ENCODE measurements around the gene JAM3. TPM values are rescaled to one million over a fixed set of nuclear protein-coding genes. Genes with fewer than 3 reads are reported as not detected.
A peak's percentile ranks its signal among the peaks of the same experiment; 100 is the strongest.

Gene JAM3
- total and polyA plus RNA-seq, 9 donors, result 94.6 to 175 (median 135) TPM

DNA sequence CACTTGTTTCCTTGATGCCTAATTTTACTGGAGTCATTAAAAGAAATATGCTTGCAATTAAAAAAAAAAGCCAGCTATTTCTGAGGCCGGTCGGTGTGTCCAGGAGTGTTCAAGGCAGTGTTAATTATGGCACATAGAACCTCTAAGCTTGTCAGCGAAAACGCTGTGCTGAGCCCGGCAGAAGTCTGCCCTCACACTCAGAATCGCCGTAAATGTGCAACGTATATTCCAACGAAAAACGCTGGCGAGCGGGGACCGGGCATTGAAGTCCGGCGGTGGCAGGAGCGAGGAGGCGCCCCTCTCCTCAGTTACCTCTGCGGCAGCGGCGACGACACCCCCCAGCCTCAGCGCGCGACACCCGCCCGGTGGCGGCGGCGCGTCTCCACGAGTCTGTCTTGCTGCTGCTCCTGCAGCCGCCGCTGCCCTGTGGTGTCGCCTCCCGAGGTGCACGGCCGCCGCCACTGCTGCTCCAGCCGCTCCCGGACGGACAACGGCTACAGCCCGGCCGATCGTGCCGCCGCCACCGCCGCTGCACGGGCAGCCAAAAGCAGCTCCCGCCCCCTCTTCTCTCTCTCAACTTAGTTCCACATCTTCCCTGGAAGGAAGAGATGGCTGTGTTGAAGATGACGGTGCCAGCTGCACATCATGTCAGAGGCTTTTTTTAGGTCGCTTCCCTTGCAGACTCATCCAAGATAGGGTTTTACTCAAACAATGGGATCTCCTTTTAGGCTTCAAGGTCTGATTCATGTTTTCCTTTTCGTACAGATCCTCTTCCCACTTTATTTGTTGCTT is 56.0 kb downstream of the JAM3 start:
- H3K27me3 ChIP-seq (ENCODE audit: control insufficient read depth, insufficient read depth, low read length), result no peaks in the 10 kb centered on the region
- H3K9me3 ChIP-seq (replicated peaks; ENCODE audit: control insufficient read depth, low read depth, low read length), result no peaks in the 10 kb centered on the region
- peak overlapping the region; percentile 38 for H3K4me3 ChIP-seq (ENCODE audit: low read length)
- peak overlapping the region; percentile 79 for H3K27ac ChIP-seq (ENCODE audit: low read length)
- peaks cover 41% of the 10 kb centered on the region for H3K4me1 ChIP-seq (ENCODE audit: control insufficient read depth, insufficient read depth, low read length)
- DNase-seq, result peak; percentile 78
- WGBS (ENCODE audit: insufficient coverage), result 4% methylated on average over 43 of the region's 54 CpGs
- no peaks in the 10 kb centered on the region for H3K36me3 ChIP-seq (ENCODE audit: control insufficient read depth, insufficient read depth, low read length)

DNA sequence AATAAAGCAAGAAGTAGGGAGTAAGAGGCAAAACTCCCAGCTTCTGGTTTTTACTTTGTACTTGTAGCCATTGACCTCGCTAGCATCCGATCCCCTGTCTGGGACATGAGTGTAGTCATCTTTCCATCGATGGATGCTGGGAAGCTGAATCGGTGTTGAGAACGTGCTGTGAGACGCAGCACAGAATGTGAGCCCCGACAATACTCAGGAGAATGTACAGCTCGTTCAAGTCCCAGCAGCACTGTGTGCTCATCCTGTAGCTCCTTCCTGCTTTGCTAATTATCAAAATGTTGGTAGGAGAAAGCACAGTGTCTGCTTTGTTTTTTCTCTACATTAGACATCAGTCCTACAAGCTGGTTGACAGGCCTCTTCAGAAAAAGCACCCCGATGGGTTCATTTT is 56.6 kb downstream of the JAM3 start:
- Histone ChIP-seq H3K9me3 (replicated peaks; ENCODE audit: control insufficient read depth, low read depth, low read length) (peaks cover 1% of the 10 kb centered on the region), H3K27ac (ENCODE audit: low read length) (peak overlapping the region; percentile 79), H3K27me3 (ENCODE audit: control insufficient read depth, insufficient read depth, low read length) (no peaks in the 10 kb centered on the region), H3K4me1 (ENCODE audit: control insufficient read depth, insufficient read depth, low read length) (peaks cover 35% of the 10 kb centered on the region), H3K36me3 (ENCODE audit: control insufficient read depth, insufficient read depth, low read length) (no peaks in the 10 kb centered on the region), H3K4me3 (ENCODE audit: low read length) (peak overlapping the region; percentile 38)
- peak; percentile 45 for DNase-seq
- WGBS (ENCODE audit: insufficient coverage), result 22% methylated on average over 7 of the region's 9 CpGs

- Histone ChIP-seq H3K36me3 (ENCODE audit: control insufficient read depth, insufficient read depth, low read length) (peaks cover 3% of the 10 kb centered on the region), H3K9me3 (replicated peaks; ENCODE audit: control insufficient read depth, low read depth, low read length) (peaks cover 9% of the 10 kb centered on the region), H3K27ac (ENCODE audit: low read length) (peak overlapping the region; percentile 79), H3K4me3 (ENCODE audit: low read length) (no peak overlapping the region), H3K27me3 (ENCODE audit: control insufficient read depth, insufficient read depth, low read length) (no peaks in the 10 kb centered on the region), H3K4me1 (ENCODE audit: control insufficient read depth, insufficient read depth, low read length) (peaks cover 28% of the 10 kb centered on the region)
- no peak for DNase-seq
- WGBS (ENCODE audit: insufficient coverage), result no CpG with 5 or more reads among the region's 1 CpG
These were observed 57.4 kb downstream of the JAM3 start for GRCh38 chr11:134126217-134126822.

DNA sequence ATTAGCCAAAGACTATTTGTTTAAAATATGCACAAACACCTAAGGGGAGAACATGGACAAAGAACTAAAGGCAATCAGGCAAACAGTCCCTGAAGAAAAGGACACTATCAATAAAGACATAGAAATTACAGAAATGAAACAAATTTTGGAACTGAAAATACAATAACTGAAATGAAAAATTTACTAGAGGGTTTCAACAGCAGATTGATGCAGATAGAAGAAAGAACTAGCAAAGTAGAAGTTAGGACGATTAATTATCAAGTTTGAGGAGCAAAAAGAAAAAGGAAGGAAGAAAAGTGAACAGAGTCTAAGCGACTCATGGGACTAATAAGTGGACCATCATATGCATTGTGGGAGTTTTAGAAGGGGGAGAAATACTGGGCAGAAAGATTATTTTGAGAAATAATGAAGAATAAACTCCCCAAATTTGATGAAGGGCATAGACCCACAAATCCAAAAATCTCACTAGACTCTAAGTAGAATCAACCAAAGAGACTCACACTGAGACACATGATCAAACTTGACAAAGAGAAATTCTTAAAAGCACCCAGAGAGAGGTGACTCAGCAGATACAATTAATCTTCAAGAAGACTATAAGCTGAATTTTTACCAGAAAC is 62.9 kb downstream of the JAM3 start:
- Histone ChIP-seq H3K9me3 (replicated peaks; ENCODE audit: control insufficient read depth, low read depth, low read length) (peaks cover 37% of the 10 kb centered on the region), H3K4me1 (ENCODE audit: control insufficient read depth, insufficient read depth, low read length) (no peaks in the 10 kb centered on the region), H3K4me3 (ENCODE audit: low read length) (no peak overlapping the region), H3K27me3 (ENCODE audit: control insufficient read depth, insufficient read depth, low read length) (no peaks in the 10 kb centered on the region), H3K27ac (ENCODE audit: low read length) (no peak overlapping the region), H3K36me3 (ENCODE audit: control insufficient read depth, insufficient read depth, low read length) (peaks cover 7% of the 10 kb centered on the region)
- DNase-seq, result no peak
- WGBS (ENCODE audit: insufficient coverage), result 100% methylated on average over 1 of the region's 2 CpGs

DNA sequence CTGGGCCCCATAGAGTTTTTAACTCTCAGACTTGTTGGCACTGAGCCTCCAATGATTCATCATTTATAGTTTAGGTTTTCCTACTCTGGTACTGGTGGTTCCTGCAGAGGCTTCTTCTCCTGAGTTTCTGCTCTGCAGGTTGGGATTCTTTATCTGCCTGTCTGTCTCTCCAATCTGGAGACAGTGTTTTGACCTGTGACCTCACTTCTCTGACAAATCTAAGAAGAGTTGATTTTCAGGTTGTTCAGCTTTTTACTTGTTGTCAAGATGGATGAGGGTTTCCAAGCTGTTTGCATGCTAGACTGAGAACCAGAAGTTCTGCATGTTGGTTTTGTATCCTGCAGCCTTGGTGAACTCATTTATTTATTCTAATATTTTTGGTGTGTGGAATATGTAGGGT is 63.9 kb downstream of the JAM3 start:
- Histone ChIP-seq H3K36me3 (ENCODE audit: control insufficient read depth, insufficient read depth, low read length) (peaks cover 7% of the 10 kb centered on the region), H3K9me3 (replicated peaks; ENCODE audit: control insufficient read depth, low read depth, low read length) (peaks cover 37% of the 10 kb centered on the region), H3K4me1 (ENCODE audit: control insufficient read depth, insufficient read depth, low read length) (no peaks in the 10 kb centered on the region), H3K27me3 (ENCODE audit: control insufficient read depth, insufficient read depth, low read length) (no peaks in the 10 kb centered on the region), H3K4me3 (ENCODE audit: low read length) (no peak overlapping the region), H3K27ac (ENCODE audit: low read length) (no peak overlapping the region)
- DNase-seq, result no peak

DNA sequence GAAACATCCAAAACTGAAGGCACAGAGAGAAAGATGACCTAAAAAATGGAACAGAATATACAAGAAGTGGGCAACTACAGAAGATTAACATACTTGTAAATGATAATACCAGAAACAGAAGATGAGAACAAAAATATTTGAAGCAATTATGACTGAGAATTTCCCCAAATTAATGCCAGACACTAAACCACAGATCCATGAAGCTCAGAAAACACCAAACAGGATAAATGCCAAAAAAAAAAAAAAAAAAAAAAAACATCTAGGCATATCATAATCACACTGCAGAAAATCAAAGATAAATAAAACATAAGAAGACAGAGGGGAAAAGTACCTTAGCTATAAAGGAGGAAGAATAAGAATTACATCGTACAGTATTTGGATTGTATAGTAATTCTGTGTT is 65.3 kb downstream of the JAM3 start:
- H3K27ac ChIP-seq (ENCODE audit: low read length), result no peak overlapping the region
- no peak for DNase-seq
- peaks cover 37% of the 10 kb centered on the region for H3K9me3 ChIP-seq (replicated peaks; ENCODE audit: control insufficient read depth, low read depth, low read length)
- H3K36me3 ChIP-seq (ENCODE audit: control insufficient read depth, insufficient read depth, low read length), result peaks cover 7% of the 10 kb centered on the region
- WGBS (ENCODE audit: insufficient coverage), result no CpG with 5 or more reads among the region's 1 CpG
- H3K27me3 ChIP-seq (ENCODE audit: control insufficient read depth, insufficient read depth, low read length), result no peaks in the 10 kb centered on the region
- no peak overlapping the region for H3K4me3 ChIP-seq (ENCODE audit: low read length)
- peaks cover under 1% of the 10 kb centered on the region for H3K4me1 ChIP-seq (ENCODE audit: control insufficient read depth, insufficient read depth, low read length)

- H3K36me3 ChIP-seq (ENCODE audit: control insufficient read depth, insufficient read depth, low read length), result peaks cover 19% of the 10 kb centered on the region
- H3K4me1 ChIP-seq (ENCODE audit: control insufficient read depth, insufficient read depth, low read length), result peaks cover 6% of the 10 kb centered on the region
- H3K4me3 ChIP-seq (ENCODE audit: low read length), result no peak overlapping the region
- H3K9me3 ChIP-seq (replicated peaks; ENCODE audit: control insufficient read depth, low read depth, low read length), result peaks cover 9% of the 10 kb centered on the region
- no peak overlapping the region for H3K27ac ChIP-seq (ENCODE audit: low read length)
- no peak for DNase-seq
- H3K27me3 ChIP-seq (ENCODE audit: control insufficient read depth, insufficient read depth, low read length), result no peaks in the 10 kb centered on the region
- WGBS (ENCODE audit: insufficient coverage), result no CpG with 5 or more reads among the region's 9 CpGs
These were observed 69.5 kb downstream of the JAM3 start for GRCh38 chr11:134138376-134138775.

- peak overlapping the region; percentile 63 for H3K27ac ChIP-seq (ENCODE audit: low read length)
- DNase-seq, result no peak
- H3K9me3 ChIP-seq (replicated peaks; ENCODE audit: control insufficient read depth, low read depth, low read length), result peaks cover 2% of the 10 kb centered on the region
These were observed 70.5 kb downstream of the JAM3 start for GRCh38 chr11:134139303-134139872.

GRCh38 chr11:134139873-134140331 is 71.0 kb downstream of the JAM3 start:
- no peaks in the 10 kb centered on the region for H3K9me3 ChIP-seq (replicated peaks; ENCODE audit: control insufficient read depth, low read depth, low read length)
- H3K4me3 ChIP-seq (ENCODE audit: low read length), result no peak overlapping the region
- peaks cover 6% of the 10 kb centered on the region for H3K4me1 ChIP-seq (ENCODE audit: control insufficient read depth, insufficient read depth, low read length)
- H3K27me3 ChIP-seq (ENCODE audit: control insufficient read depth, insufficient read depth, low read length), result no peaks in the 10 kb centered on the region
- WGBS (ENCODE audit: insufficient coverage), result 49% methylated on average over 7 of the region's 10 CpGs
- peak overlapping the region; percentile 63 for H3K27ac ChIP-seq (ENCODE audit: low read length)
- H3K36me3 ChIP-seq (ENCODE audit: control insufficient read depth, insufficient read depth, low read length), result peaks cover 31% of the 10 kb centered on the region
- peak; percentile 93 for DNase-seq

More at GRCh38 chr11:134139303-134139872, 70.5 kb downstream of the JAM3 start:
- Histone ChIP-seq H3K27me3 (ENCODE audit: control insufficient read depth, insufficient read depth, low read length) (no peaks in the 10 kb centered on the region), H3K36me3 (ENCODE audit: control insufficient read depth, insufficient read depth, low read length) (peaks cover 26% of the 10 kb centered on the region), H3K4me3 (ENCODE audit: low read length) (no peak overlapping the region), H3K4me1 (ENCODE audit: control insufficient read depth, insufficient read depth, low read length) (peaks cover 6% of the 10 kb centered on the region)
- WGBS (ENCODE audit: insufficient coverage), result 50% methylated on average over 5 of the region's 12 CpGs

DNA sequence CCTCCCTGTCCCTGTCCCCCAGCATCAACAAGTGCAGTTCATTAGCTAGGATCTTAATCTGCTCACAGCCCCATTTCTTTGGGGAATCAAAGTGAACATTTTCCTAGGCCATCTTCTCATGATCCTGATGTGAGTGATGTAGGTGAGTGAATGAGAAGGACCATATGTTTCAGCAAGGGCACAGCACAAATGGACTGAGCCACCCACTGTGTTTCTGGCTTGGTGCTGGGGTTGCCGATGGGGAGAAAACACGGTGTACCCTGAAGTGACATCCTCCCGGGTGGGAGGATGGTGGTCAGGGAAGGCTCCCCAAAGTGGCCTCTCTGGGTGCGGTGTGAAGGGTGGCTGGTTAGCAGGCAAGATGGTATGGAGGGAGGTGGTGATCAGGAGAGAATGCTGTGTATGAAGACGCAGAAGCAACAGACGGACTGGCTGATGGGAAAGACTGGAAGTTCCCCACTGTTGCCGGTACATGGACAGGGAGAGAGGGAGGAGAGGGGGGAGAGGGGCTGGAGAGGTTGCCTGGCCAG is 72.2 kb downstream of the JAM3 start:
- H3K27me3 ChIP-seq (ENCODE audit: control insufficient read depth, insufficient read depth, low read length), result no peaks in the 10 kb centered on the region
- H3K4me1 ChIP-seq (ENCODE audit: control insufficient read depth, insufficient read depth, low read length), result peaks cover 6% of the 10 kb centered on the region
- WGBS (ENCODE audit: insufficient coverage), result 94% methylated on average over 7 of the region's 7 CpGs

More for the DNA sequence above, 72.2 kb downstream of the JAM3 start:
- Histone ChIP-seq H3K36me3 (ENCODE audit: control insufficient read depth, insufficient read depth, low read length) (peaks cover 34% of the 10 kb centered on the region), H3K4me3 (ENCODE audit: low read length) (no peak overlapping the region), H3K27ac (ENCODE audit: low read length) (no peak overlapping the region), H3K9me3 (replicated peaks; ENCODE audit: control insufficient read depth, low read depth, low read length) (no peaks in the 10 kb centered on the region)
- DNase-seq, result no peak
